Tibial nerve (tissue), 4 donors: ENCODE results near the gene CTNNA2. TPM values are rescaled to one million over a fixed set of nuclear protein-coding genes. Genes with fewer than 3 reads are reported as not detected.

Source experiments
- DNase-seq, 2 donors: peaks; one replicate each; pipeline ENCODE4 v3.0.0-alpha.2; 2019; ENCODE audit warnings: low spot score in 2 of 2
- H3K27ac ChIP-seq, 4 donors: fragments of 200-600 bp; sonication (generic) in 3 of 4; one replicate each; pipeline ENCODE4 v1.5.1; 2017 to 2019; ENCODE audit warnings: mild to moderate bottlenecking in 1 of 4
- H3K27me3 ChIP-seq, 2 donors: fragments of 200-600 bp; sonication (generic) in 1 of 2; one replicate each; pipeline versions ENCODE4 v1.5.1 to v1.6.0; 2017 to 2019
- H3K36me3 ChIP-seq, 3 donors: fragments of 200-600 bp; sonication (generic); one replicate each; pipeline ENCODE4 v1.5.1; 2018 to 2019
- H3K4me1 ChIP-seq, 4 donors: fragments of 200-600 bp; sonication (generic) in 3 of 4; one replicate each; pipeline ENCODE4 v1.5.1; 2017 to 2019
- H3K4me3 ChIP-seq, 4 donors: fragments of 200-600 bp; sonication (generic) in 3 of 4; one replicate each; pipeline ENCODE4 v1.5.1; 2017 to 2019; ENCODE audit warnings: mild to moderate bottlenecking in 1 of 4, moderate library complexity in 1 of 4
- H3K9me3 ChIP-seq, 4 donors: fragments of 200-600 bp; sonication (generic) in 3 of 4; one replicate each; pipeline ENCODE4 v1.5.1; 2017 to 2019
- EP300 ChIP-seq, 2 donors: sonication (generic); formaldehyde crosslinking; IDR thresholded peaks; one replicate each; pipeline ENCODE4 v1.6.1; 2017; ENCODE audit warnings: antibody characterized with exemption in 2 of 2, mild to moderate bottlenecking in 1 of 2
- POLR2A ChIP-seq, 2 donors: fragments of 450-650 bp; IDR thresholded peaks; one replicate each; pipeline ENCODE4 v1.6.1; 2017; ENCODE audit warnings: antibody characterized with exemption in 2 of 2, mild to moderate bottlenecking in 2 of 2, moderate library complexity in 2 of 2
- WGBS, 2 donors: methylation state at CpG; one replicate each; pipeline ENCODE4 v1.1.5; 2018; 5-methylcytosine and 5-hydroxymethylcytosine counted together
- total RNA-seq, 4 donors: library from RNA; depleted of rRNA; stranded (reverse); fragments of >200 nt; gene quantifications; one replicate each; pipeline ENCODE4 v1.1.0, GENCODE V29; 2016
- TF ChIP-seq, protein P1 (sequence below), 5 experiments: fragments of 200-600 bp in 3 of 5; fragments of 450-650 bp in 2 of 5; sonication (generic) in 3 of 5; IDR thresholded peaks; one replicate each; pipeline ENCODE4 v1.5.1; 2016 to 2019; ENCODE audit warnings: antibody characterized with exemption in 5 of 5, mild to moderate bottlenecking in 3 of 5, moderate library complexity in 2 of 5

Gene CTNNA2
- total RNA-seq, 4 donors from 2014 or later: 0.39 to 3.3 (median 0.75) TPM

DNA sequence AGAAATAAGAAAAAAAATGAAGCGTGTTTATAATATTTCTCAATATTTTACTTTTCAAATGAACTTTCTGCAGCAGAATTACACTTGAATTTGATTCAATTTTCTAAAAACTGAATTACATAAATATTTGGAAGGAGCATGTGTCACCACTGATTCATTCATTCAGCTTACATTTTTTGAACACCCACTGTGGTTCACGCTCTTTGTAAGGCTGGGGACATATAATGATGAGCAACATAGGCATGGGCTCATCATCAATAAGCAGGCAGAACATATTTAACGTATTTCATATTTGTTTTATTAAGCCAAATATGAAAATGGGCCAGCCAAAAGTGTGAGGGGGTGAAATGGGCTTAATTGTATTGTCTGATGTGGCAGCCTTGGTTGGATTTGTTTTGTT lies 209.1 kb downstream of the CTNNA2 start:
- no peak overlapping the region for H3K27ac ChIP-seq
- TF ChIP-seq EP300 (IDR thresholded peaks at IDR 0.05): no peak
- TF ChIP-seq, protein P1, sequence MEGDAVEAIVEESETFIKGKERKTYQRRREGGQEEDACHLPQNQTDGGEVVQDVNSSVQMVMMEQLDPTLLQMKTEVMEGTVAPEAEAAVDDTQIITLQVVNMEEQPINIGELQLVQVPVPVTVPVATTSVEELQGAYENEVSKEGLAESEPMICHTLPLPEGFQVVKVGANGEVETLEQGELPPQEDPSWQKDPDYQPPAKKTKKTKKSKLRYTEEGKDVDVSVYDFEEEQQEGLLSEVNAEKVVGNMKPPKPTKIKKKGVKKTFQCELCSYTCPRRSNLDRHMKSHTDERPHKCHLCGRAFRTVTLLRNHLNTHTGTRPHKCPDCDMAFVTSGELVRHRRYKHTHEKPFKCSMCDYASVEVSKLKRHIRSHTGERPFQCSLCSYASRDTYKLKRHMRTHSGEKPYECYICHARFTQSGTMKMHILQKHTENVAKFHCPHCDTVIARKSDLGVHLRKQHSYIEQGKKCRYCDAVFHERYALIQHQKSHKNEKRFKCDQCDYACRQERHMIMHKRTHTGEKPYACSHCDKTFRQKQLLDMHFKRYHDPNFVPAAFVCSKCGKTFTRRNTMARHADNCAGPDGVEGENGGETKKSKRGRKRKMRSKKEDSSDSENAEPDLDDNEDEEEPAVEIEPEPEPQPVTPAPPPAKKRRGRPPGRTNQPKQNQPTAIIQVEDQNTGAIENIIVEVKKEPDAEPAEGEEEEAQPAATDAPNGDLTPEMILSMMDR (IDR thresholded peaks at IDR 0.05): no peak
- no peak for TF ChIP-seq POLR2A (IDR thresholded peaks at IDR 0.05)
- no peak for DNase-seq
- H3K9me3 ChIP-seq: no peaks in the 10 kb centered on the region
- no peaks in the 10 kb centered on the region for H3K36me3 ChIP-seq
- no peak overlapping the region for H3K4me3 ChIP-seq
- WGBS, 2 donors: 65 to 72% methylated on average over 3 of the region's 3 CpGs
- peaks cover 0 to 5% (median 0%) of the 10 kb centered on the region in 4 donors for H3K4me1 ChIP-seq
- H3K27me3 ChIP-seq: no peaks in the 10 kb centered on the region

DNA sequence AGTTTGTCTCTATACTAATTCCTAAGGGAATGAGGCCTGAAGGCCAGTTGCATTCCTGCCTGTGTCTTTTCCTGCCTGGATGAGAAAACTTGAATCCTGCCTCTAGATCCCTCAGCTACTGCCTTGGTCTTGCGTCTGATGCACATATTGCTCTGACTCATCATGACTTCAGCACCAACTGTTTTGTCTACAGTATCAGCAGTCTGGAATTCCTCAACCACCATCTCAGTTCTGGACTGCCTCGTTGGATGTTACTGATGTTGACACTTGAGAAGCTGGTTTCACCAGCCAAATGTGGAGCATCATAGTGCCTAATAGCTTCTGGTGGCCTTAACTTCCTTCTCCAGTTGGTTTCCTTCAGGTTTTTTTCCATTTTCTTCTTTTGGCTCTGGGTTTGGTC lies 211.0 kb downstream of the CTNNA2 start:
- WGBS, 2 donors: 58 to 67% methylated on average over 2 of the region's 2 CpGs
- H3K27ac ChIP-seq: no peak overlapping the region
- no peaks in the 10 kb centered on the region for H3K4me1 ChIP-seq
- no peak for TF ChIP-seq EP300 (IDR thresholded peaks at IDR 0.05)
- TF ChIP-seq POLR2A (IDR thresholded peaks at IDR 0.05): no peak
- TF ChIP-seq, protein P1 (IDR thresholded peaks at IDR 0.05): no peak
- DNase-seq: no peak
- no peaks in the 10 kb centered on the region for H3K9me3 ChIP-seq
- no peaks in the 10 kb centered on the region for H3K36me3 ChIP-seq
- no peaks in the 10 kb centered on the region for H3K27me3 ChIP-seq
- H3K4me3 ChIP-seq: no peak overlapping the region

DNA sequence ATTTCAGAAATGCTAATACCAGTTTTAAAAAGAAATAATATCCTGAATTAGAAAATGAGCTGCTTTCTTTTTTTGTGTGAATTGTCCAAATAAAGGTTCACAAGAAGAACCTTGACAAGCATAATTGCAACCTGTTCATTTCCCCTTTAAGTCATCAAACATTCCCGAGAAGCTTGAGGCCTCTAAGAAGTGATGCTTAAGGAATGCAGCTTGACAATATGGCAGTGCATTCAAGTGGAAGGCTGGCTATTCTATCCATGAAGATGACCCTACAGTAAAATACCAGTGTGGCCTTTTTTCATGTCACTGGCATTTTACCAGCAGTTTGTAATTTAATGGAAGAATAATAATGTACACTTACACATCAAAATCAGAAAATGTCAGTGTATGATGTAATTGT lies 216.7 kb downstream of the CTNNA2 start:
- Histone ChIP-seq H3K27me3 (no peaks in the 10 kb centered on the region), H3K36me3 (no peaks in the 10 kb centered on the region), H3K27ac (no peak overlapping the region), H3K4me1 (no peaks in the 10 kb centered on the region), H3K4me3 (no peak overlapping the region), H3K9me3 (no peaks in the 10 kb centered on the region)
- DNase-seq: no peak
- TF ChIP-seq EP300 (IDR thresholded peaks at IDR 0.05): no peak
- WGBS, 2 donors: 70 to 74% methylated on average over 1 of the region's 1 CpG

DNA sequence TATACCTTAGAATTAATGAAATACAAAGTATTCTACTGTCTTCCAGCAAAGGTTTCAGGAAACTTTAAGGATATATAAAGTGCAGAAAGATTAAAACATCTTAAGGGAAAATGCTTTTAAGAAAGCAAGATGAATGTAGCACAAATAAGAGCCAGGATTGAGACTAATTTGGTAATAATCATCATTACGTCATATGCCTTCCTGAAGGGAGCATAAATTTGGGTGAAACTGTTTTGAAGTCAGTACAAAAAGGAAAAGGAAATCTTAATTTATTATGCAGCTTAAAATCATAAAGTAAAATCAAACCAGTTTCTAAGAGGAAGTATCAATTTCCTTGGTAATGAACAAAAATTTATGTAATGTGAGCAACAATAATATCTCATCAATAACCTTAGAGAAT lies 221.7 kb downstream of the CTNNA2 start:
- DNase-seq: no peak
- WGBS, 2 donors: 78 to 88% methylated on average over 1 of the region's 1 CpG
- H3K27ac ChIP-seq: no peak overlapping the region
- no peaks in the 10 kb centered on the region for H3K36me3 ChIP-seq
- no peaks in the 10 kb centered on the region for H3K27me3 ChIP-seq
- H3K9me3 ChIP-seq: no peaks in the 10 kb centered on the region
- H3K4me3 ChIP-seq: no peak overlapping the region
- TF ChIP-seq POLR2A (IDR thresholded peaks at IDR 0.05): no peak
- TF ChIP-seq EP300 (IDR thresholded peaks at IDR 0.05): no peak
- TF ChIP-seq, protein P1 (IDR thresholded peaks at IDR 0.05): no peak
- H3K4me1 ChIP-seq: no peaks in the 10 kb centered on the region

DNA sequence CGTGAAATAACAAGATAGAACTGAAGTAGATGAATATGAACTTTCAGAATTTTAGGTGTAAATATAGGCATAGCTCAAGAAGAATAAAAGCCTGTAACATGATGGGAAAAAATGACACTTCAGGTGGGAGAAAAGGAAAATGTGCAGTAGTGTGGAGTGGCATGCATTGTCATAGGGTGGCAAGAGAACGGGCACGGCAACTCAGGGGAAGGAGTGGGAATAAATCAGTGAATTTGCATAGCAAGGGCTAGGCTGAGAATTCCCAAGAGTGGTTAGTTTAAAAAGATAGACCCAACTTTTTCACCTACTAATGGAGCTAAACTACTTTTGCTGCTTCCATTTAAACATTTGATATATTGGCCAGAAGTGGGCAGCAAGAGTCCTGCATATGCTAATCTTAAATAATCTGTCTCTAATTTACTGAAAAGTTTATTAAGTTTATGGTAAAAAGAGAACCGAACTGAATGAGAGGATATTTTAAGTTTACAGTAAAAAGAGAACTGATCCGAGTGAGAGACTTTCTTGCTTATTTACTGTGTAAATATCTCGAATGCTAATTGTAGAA lies 228.1 kb downstream of the CTNNA2 start:
- H3K4me1 ChIP-seq: no peaks in the 10 kb centered on the region
- H3K27ac ChIP-seq: no peak overlapping the region
- no peak for DNase-seq
- 70 to 76% methylated on average over 6 of the region's 6 CpGs for WGBS, 2 donors
- H3K4me3 ChIP-seq: no peak overlapping the region
- H3K36me3 ChIP-seq: no peaks in the 10 kb centered on the region
- TF ChIP-seq POLR2A (IDR thresholded peaks at IDR 0.05): no peak
- TF ChIP-seq, protein P1 (IDR thresholded peaks at IDR 0.05): no peak
- no peak for TF ChIP-seq EP300 (IDR thresholded peaks at IDR 0.05)
- no peaks in the 10 kb centered on the region for H3K9me3 ChIP-seq
- no peaks in the 10 kb centered on the region for H3K27me3 ChIP-seq

DNA sequence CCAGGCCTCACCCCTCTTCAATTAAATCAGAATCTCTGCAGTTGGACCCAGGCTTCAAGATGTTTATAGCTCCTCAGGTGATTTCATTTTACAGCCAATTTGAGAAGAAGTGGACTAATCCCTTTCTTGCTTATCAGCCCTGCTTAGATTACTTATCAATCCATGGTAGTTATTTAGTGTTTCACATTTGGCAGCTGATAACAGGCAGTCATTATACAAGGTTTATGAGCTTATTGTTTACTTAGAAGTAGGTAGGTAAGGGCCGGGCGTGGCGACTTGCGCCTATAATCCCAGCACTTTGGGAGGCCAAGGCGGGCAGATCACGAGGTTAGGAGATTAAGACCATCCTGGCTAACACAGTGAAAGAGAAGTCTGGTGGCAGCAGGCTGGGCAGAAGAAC lies 237.5 kb downstream of the CTNNA2 start:
- no peak overlapping the region for H3K27ac ChIP-seq
- H3K9me3 ChIP-seq: no peaks in the 10 kb centered on the region
- TF ChIP-seq POLR2A (IDR thresholded peaks at IDR 0.05) (no peak), EP300 (IDR thresholded peaks at IDR 0.05) (no peak)
- TF ChIP-seq, protein P1 (IDR thresholded peaks at IDR 0.05): no peak
- H3K4me3 ChIP-seq: no peak overlapping the region
- H3K36me3 ChIP-seq: no peaks in the 10 kb centered on the region
- DNase-seq: no peak
- H3K27me3 ChIP-seq: no peaks in the 10 kb centered on the region
- 81 to 90% methylated on average over 6 of the region's 6 CpGs for WGBS, 2 donors
- no peaks in the 10 kb centered on the region for H3K4me1 ChIP-seq
